Measurements from ENCODE around the gene EBLN1.

EBLN1 gene

DNA sequence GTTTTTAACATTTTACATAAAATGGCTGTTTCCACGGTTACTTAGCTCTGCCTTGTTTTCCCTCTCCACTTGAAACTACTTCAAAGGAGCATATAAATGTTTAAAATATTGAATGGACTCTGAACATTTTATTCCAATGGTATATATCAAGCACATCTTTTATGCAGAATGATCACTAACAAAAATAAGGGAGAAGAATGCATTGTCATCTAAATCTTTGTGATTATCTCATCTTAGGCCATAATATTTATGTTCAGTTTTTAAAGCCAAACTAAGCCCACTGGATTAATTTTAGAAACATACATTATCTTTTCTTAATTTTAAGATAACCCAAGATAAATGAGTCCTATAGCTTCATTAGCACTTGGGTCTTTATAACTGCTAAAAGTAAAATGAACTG is 13.4 kb upstream of the EBLN1 start:
- Histone ChIP-seq H2AK5ac (ENCODE audit: low read depth, low read length) (no peak overlapping the region), H4K91ac (ENCODE audit: low read depth, low read length, poor library complexity) (no peak overlapping the region), H3K4me2 (ENCODE audit: insufficient read depth, low read length, poor library complexity, severe bottlenecking) (no peak overlapping the region), H2AFZ (ENCODE audit: low read length) (no peak overlapping the region), H3K79me1 (ENCODE audit: low read depth, low read length) (no peaks in the 10 kb centered on the region), H2BK15ac (ENCODE audit: low read length) (no peak overlapping the region), H3K27me3 (ENCODE audit: control insufficient read depth in 3 of 3, insufficient read depth in 3 of 3, low read depth in 1 of 3, low read length in 3 of 3) (peaks cover 0 to 33% (median 0%) of the 10 kb centered on the region in 3 experiments), H3K9me3 (replicated peaks in 1 of 2; ENCODE audit: control insufficient read depth in 2 of 2, insufficient read depth in 1 of 2, low read depth in 1 of 2, low read length in 2 of 2) (no peaks in the 10 kb centered on the region), H2BK120ac (ENCODE audit: low read depth, low read length) (no peak overlapping the region), H3K14ac (ENCODE audit: low read length) (no peak overlapping the region), H3K9ac (ENCODE audit: low read depth, low read length, poor library complexity) (no peak overlapping the region), H4K8ac (ENCODE audit: low read depth, low read length) (no peak overlapping the region), H2BK12ac (ENCODE audit: low read length) (no peak overlapping the region), H3K18ac (ENCODE audit: low read length) (no peak overlapping the region), H3K4me3 (ENCODE audit: low read length in 2 of 2) (no peak overlapping the region), H3K23ac (ENCODE audit: low read depth, low read length, poor library complexity) (no peak overlapping the region), H3K27ac (replicated peaks; ENCODE audit: low read length) (no peak overlapping the region), H3K36me3 (replicated peaks in 1 of 2; ENCODE audit: control insufficient read depth in 2 of 2, insufficient read depth in 2 of 2, low read length in 2 of 2) (no peaks in the 10 kb centered on the region), H2BK5ac (ENCODE audit: low read length) (no peak overlapping the region), H3K4me1 (ENCODE audit: control insufficient read depth in 2 of 2, insufficient read depth in 1 of 2, low read depth in 1 of 2, low read length in 2 of 2) (no peaks in the 10 kb centered on the region), H3K4ac (ENCODE audit: low read length) (no peak overlapping the region)
- no CpG with 5 or more reads among the region's 1 CpG for whole genome bisulfite sequencing, 2 donors (ENCODE audit: extremely low coverage in 2 of 2, insufficient read length in 2 of 2, insufficient replicate concordance in 1 of 2)
- DNase-seq (ENCODE audit: low spot score), result no peak

DNA sequence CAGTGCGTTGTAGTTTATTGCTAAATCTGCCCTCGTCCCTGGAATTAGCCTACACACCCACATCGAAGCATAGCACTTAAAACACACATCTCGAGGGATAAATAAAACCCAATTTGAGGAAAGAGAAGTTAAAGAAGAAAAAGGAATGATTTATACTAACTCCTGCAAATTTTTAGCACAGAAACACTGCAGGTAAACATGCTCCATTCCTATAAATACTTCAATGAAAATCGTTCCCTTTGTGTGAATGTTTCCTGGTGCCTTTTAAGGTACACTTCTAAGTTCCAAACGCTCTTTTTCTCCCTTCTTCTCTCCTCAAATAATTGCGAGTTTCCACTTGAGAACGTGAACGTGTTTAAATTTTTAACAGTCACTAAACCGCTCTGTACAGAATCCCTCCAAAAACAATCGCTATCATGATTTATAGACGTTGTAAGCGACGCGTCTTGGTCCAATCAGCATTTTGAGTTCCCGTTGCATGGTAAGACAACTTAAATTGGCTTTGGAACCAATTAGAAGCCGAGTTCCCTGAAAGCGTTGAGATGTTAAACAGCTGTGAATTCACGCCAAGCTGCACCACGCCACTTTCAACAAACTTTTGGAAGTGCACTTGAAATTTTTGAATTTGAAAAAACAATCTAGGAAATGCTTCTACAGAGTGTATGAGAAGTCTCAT is 12.5 kb upstream of the EBLN1 start:
- peak overlapping the region; percentile 64 for H3K4me2 ChIP-seq (ENCODE audit: insufficient read depth, low read length, poor library complexity, severe bottlenecking)
- no peak overlapping the region for H3K4ac ChIP-seq (ENCODE audit: low read length)
- H3K9ac ChIP-seq (ENCODE audit: low read depth, low read length, poor library complexity), result no peak overlapping the region
- H3K9me3 ChIP-seq (replicated peaks in 1 of 2; ENCODE audit: control insufficient read depth in 2 of 2, insufficient read depth in 1 of 2, low read depth in 1 of 2, low read length in 2 of 2), result no peaks in the 10 kb centered on the region
- H4K8ac ChIP-seq (ENCODE audit: low read depth, low read length), result no peak overlapping the region
- H3K4me1 ChIP-seq (ENCODE audit: control insufficient read depth in 2 of 2, insufficient read depth in 1 of 2, low read depth in 1 of 2, low read length in 2 of 2), result no peaks in the 10 kb centered on the region
- H2BK120ac ChIP-seq (ENCODE audit: low read depth, low read length), result no peak overlapping the region
- DNase-seq (ENCODE audit: low spot score), result peak; percentile 44
- H2BK15ac ChIP-seq (ENCODE audit: low read length), result no peak overlapping the region
- H2AK5ac ChIP-seq (ENCODE audit: low read depth, low read length), result no peak overlapping the region
- H3K27ac ChIP-seq (replicated peaks; ENCODE audit: low read length), result no peak overlapping the region
- H3K27me3 ChIP-seq (ENCODE audit: control insufficient read depth in 3 of 3, insufficient read depth in 3 of 3, low read depth in 1 of 3, low read length in 3 of 3), result peaks cover 0 to 33% (median 0%) of the 10 kb centered on the region in 3 experiments
- H3K14ac ChIP-seq (ENCODE audit: low read length), result no peak overlapping the region
- no CpG with 5 or more reads among the region's 20 CpGs for WGBS, 2 donors (ENCODE audit: extremely low coverage in 2 of 2, insufficient read length in 2 of 2, insufficient replicate concordance in 1 of 2)
- H3K18ac ChIP-seq (ENCODE audit: low read length), result no peak overlapping the region
- no peaks in the 10 kb centered on the region for H3K36me3 ChIP-seq (replicated peaks in 1 of 2; ENCODE audit: control insufficient read depth in 2 of 2, insufficient read depth in 2 of 2, low read length in 2 of 2)
- H3K79me1 ChIP-seq (ENCODE audit: low read depth, low read length), result no peaks in the 10 kb centered on the region
- H3K23ac ChIP-seq (ENCODE audit: low read depth, low read length, poor library complexity), result no peak overlapping the region
- H2AFZ ChIP-seq (ENCODE audit: low read length), result peak overlapping the region; percentile 77
- no peak overlapping the region for H2BK5ac ChIP-seq (ENCODE audit: low read length)
- no peak overlapping the region for H4K91ac ChIP-seq (ENCODE audit: low read depth, low read length, poor library complexity)
- H3K4me3 ChIP-seq (ENCODE audit: low read length in 2 of 2), result peak overlapping the region; percentile 83 to 93
- H2BK12ac ChIP-seq (ENCODE audit: low read length), result no peak overlapping the region

DNA sequence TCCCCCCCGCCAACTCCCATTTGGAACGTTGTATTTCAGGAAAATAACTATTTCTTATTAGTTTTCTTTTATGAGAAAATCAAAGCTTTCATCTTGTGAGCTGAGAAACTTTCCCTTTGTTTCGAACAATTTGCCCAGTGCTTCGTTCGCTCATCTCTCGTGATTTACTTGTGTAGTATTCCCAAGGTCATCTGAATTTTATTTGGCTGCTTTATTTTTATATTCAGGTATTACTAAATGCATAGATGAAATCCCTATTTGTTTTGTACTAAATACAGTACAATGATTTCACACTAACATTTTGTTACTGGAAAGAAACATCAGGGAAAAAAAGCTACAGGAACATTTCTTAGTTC is 12.0 kb upstream of the EBLN1 start:
- Histone ChIP-seq H3K4ac (ENCODE audit: low read length) (no peak overlapping the region), H3K4me1 (ENCODE audit: control insufficient read depth in 2 of 2, insufficient read depth in 1 of 2, low read depth in 1 of 2, low read length in 2 of 2) (no peaks in the 10 kb centered on the region), H2BK5ac (ENCODE audit: low read length) (no peak overlapping the region), H3K36me3 (replicated peaks in 1 of 2; ENCODE audit: control insufficient read depth in 2 of 2, insufficient read depth in 2 of 2, low read length in 2 of 2) (no peaks in the 10 kb centered on the region), H3K4me3 (ENCODE audit: low read length in 2 of 2) (peak overlapping the region; percentile 83 to 93), H3K27ac (replicated peaks; ENCODE audit: low read length) (no peak overlapping the region), H2BK120ac (ENCODE audit: low read depth, low read length) (no peak overlapping the region), H3K9ac (ENCODE audit: low read depth, low read length, poor library complexity) (no peak overlapping the region), H2AFZ (ENCODE audit: low read length) (peak overlapping the region; percentile 77), H3K79me1 (ENCODE audit: low read depth, low read length) (no peaks in the 10 kb centered on the region), H3K4me2 (ENCODE audit: insufficient read depth, low read length, poor library complexity, severe bottlenecking) (peak overlapping the region; percentile 45), H3K23ac (ENCODE audit: low read depth, low read length, poor library complexity) (no peak overlapping the region), H3K9me3 (replicated peaks in 1 of 2; ENCODE audit: control insufficient read depth in 2 of 2, insufficient read depth in 1 of 2, low read depth in 1 of 2, low read length in 2 of 2) (no peaks in the 10 kb centered on the region), H2BK12ac (ENCODE audit: low read length) (no peak overlapping the region), H3K18ac (ENCODE audit: low read length) (no peak overlapping the region), H2BK15ac (ENCODE audit: low read length) (no peak overlapping the region), H4K91ac (ENCODE audit: low read depth, low read length, poor library complexity) (no peak overlapping the region), H2AK5ac (ENCODE audit: low read depth, low read length) (no peak overlapping the region), H3K27me3 (ENCODE audit: control insufficient read depth in 3 of 3, insufficient read depth in 3 of 3, low read depth in 1 of 3, low read length in 3 of 3) (peaks cover 0 to 33% (median 0%) of the 10 kb centered on the region in 3 experiments), H4K8ac (ENCODE audit: low read depth, low read length) (no peak overlapping the region), H3K14ac (ENCODE audit: low read length) (no peak overlapping the region)
- no CpG with 5 or more reads among the region's 6 CpGs for WGBS, 2 donors (ENCODE audit: extremely low coverage in 2 of 2, insufficient read length in 2 of 2, insufficient replicate concordance in 1 of 2)
- DNase-seq (ENCODE audit: low spot score), result no peak

DNA sequence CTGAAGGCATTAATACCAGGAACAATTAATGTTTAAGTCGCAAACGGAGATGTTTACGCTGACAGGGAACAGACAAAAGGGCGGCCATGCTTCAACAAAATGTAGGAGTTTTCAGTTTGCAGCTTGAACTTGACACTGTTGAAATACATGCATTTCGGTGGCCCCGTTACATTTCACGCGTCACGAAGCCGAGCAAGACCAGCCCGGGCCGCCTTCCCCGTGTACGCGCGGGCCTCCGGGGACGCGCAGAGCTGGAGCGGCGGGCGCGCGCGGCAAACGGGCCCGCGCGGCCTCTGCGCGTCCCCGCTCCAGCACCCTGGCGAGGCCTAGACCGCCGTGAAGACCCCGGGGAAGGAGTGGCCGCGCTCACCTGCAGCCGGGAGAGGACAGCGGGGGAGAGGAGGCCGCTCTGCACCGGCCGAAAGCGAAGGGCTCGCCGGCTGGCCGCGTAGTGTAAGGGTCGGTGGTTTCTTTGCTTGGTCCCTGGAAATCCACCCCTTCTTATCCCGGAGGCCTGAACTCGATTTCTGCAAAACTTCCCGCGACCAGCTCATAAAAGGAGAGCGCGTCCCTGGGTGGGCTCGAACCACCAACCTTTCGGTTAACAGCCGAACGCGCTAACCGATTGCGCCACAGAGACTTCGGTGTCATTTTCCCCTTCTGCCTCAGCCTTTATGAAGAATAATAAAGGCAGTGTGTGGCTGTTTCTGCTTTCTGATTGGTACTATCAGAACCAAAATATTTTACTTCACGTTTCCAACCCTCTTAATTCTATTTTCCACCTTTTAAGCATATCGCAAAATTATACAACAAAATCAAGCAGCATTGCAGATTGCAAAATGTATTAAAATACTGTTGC is 11.4 kb upstream of the EBLN1 start:
- H3K36me3 ChIP-seq (replicated peaks in 1 of 2; ENCODE audit: control insufficient read depth in 2 of 2, insufficient read depth in 2 of 2, low read length in 2 of 2), result no peaks in the 10 kb centered on the region
- no peak overlapping the region for H4K8ac ChIP-seq (ENCODE audit: low read depth, low read length)
- no peak overlapping the region for H4K91ac ChIP-seq (ENCODE audit: low read depth, low read length, poor library complexity)
- peak overlapping the region; percentile 99 for H3K18ac ChIP-seq (ENCODE audit: low read length)
- H2AK5ac ChIP-seq (ENCODE audit: low read depth, low read length), result no peak overlapping the region
- H3K4ac ChIP-seq (ENCODE audit: low read length), result no peak overlapping the region
- H3K23ac ChIP-seq (ENCODE audit: low read depth, low read length, poor library complexity), result no peak overlapping the region
- H3K79me1 ChIP-seq (ENCODE audit: low read depth, low read length), result no peaks in the 10 kb centered on the region
- H3K9ac ChIP-seq (ENCODE audit: low read depth, low read length, poor library complexity), result peak overlapping the region; percentile 85
- H2BK15ac ChIP-seq (ENCODE audit: low read length), result no peak overlapping the region
- peak overlapping the region; percentile 94 for H3K27ac ChIP-seq (replicated peaks; ENCODE audit: low read length)
- no peaks in the 10 kb centered on the region for H3K9me3 ChIP-seq (replicated peaks in 1 of 2; ENCODE audit: control insufficient read depth in 2 of 2, insufficient read depth in 1 of 2, low read depth in 1 of 2, low read length in 2 of 2)
- peak; percentile 88 for DNase-seq (ENCODE audit: low spot score)
- H2BK120ac ChIP-seq (ENCODE audit: low read depth, low read length), result no peak overlapping the region
- WGBS, 2 donors (ENCODE audit: extremely low coverage in 2 of 2, insufficient read length in 2 of 2, insufficient replicate concordance in 1 of 2), result no CpG with 5 or more reads among the region's 65 CpGs
- peak overlapping the region; percentile 48 for H3K4me2 ChIP-seq (ENCODE audit: insufficient read depth, low read length, poor library complexity, severe bottlenecking)
- no peak overlapping the region for H2BK12ac ChIP-seq (ENCODE audit: low read length)
- H3K4me3 ChIP-seq (ENCODE audit: low read length in 2 of 2), result peak overlapping the region; percentile 83 to 93
- H3K4me1 ChIP-seq (ENCODE audit: control insufficient read depth in 2 of 2, insufficient read depth in 1 of 2, low read depth in 1 of 2, low read length in 2 of 2), result no peaks in the 10 kb centered on the region
- H2AFZ ChIP-seq (ENCODE audit: low read length), result peak overlapping the region; percentile 94
- H3K27me3 ChIP-seq (ENCODE audit: control insufficient read depth in 3 of 3, insufficient read depth in 3 of 3, low read depth in 1 of 3, low read length in 3 of 3), result peaks cover 0 to 33% (median 0%) of the 10 kb centered on the region in 3 experiments
- H2BK5ac ChIP-seq (ENCODE audit: low read length), result peak overlapping the region; percentile 87
- H3K14ac ChIP-seq (ENCODE audit: low read length), result peak overlapping the region; percentile 91
